OCI-LY1 (cell line): Measurements from ENCODE around the gene PVR.

Experiments used
- EZH2 ChIP-seq: fragments of 200-600 bp; sonication (generic), shearing (Covaris generic); IDR thresholded peaks from 2 replicates; pipeline ENCODE4 v1.8.0; 2017; ENCODE audit warnings: borderline replicate concordance, mixed run types, mild to moderate bottlenecking, antibody characterized with exemption, low read length, moderate library complexity, mixed read lengths
- TF ChIP-seq, protein P1 (sequence below): fragments of 200-600 bp; sonication (generic), shearing (Covaris generic); IDR thresholded peaks from 2 replicates; pipeline ENCODE4 v1.5.1; 2017; ENCODE audit warnings: mild to moderate bottlenecking, antibody characterized with exemption, low read length, moderate library complexity, mixed read lengths

DNA sequence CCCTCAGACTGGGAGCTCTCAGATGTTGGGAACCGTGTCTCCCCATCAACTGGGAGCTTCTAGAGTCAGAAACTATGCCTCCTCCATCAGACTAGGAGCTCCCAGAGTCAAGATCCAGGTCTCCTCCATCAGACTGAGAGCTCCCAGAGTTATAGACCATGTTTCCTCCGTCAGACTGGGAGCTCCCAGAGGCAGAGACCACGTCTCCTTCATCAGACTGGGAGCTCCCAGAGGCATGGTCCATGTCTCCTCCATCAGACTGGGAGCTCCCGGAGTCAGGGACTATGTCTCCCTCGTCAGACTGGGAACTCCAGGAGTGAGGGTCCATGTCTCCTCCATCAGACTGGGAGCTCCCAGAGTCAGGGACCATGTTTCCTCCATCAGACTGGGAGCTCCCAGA is 65.2 kb downstream of the PVR start:
- TF ChIP-seq, protein P1, sequence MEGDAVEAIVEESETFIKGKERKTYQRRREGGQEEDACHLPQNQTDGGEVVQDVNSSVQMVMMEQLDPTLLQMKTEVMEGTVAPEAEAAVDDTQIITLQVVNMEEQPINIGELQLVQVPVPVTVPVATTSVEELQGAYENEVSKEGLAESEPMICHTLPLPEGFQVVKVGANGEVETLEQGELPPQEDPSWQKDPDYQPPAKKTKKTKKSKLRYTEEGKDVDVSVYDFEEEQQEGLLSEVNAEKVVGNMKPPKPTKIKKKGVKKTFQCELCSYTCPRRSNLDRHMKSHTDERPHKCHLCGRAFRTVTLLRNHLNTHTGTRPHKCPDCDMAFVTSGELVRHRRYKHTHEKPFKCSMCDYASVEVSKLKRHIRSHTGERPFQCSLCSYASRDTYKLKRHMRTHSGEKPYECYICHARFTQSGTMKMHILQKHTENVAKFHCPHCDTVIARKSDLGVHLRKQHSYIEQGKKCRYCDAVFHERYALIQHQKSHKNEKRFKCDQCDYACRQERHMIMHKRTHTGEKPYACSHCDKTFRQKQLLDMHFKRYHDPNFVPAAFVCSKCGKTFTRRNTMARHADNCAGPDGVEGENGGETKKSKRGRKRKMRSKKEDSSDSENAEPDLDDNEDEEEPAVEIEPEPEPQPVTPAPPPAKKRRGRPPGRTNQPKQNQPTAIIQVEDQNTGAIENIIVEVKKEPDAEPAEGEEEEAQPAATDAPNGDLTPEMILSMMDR = no peak
- no peak for TF ChIP-seq EZH2
